ENCODE measurements around the gene GJB1. TPM values are rescaled to one million over a fixed set of nuclear protein-coding genes. Genes with fewer than 3 reads are reported as not detected.

The GJB1 gene
- total RNA-seq, 1 donor from 2014 or later, result 12.3 TPM

DNA sequence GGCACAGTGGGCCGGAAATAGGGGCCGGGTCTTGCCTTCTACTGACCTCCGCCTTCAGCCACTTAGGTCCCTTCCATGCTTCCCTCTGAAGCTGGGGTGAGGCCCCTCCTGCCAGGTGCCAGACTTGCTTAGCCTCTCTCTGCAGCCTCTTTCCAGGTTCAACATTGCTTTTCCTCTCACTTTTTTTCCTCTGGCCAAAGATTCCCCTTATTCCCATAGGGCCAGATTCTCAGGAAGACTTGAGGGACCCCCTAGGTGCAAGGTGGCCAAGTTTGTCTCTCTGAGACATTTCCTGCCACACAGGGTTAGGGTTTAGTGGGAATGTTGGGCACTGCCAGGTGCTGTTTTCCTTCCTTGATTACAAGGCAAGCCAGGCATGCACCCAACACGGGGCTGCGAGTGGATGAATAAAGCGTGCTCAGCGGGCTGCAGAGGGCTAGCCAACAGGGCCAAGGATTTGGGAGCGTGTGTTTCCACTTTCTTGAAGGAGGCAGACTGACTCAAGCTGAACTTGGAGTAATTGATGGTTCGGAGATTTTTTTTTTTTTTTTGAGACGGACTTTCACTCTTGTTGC lies 7.6 kb upstream of the GJB1 start:
- Mint-ChIP-seq H3K27me3 (ENCODE audit: low read depth) (no peaks in the 10 kb centered on the region), H3K36me3 (ENCODE audit: low read depth) (no peaks in the 10 kb centered on the region), H3K9me3 (peaks cover 3% of the 10 kb centered on the region), H3K27ac (ENCODE audit: unreplicated experiment) (no peak overlapping the region), H3K4me1 (peaks cover 12% of the 10 kb centered on the region), H3K4me3 (no peak overlapping the region)
- no peak for DNase-seq (ENCODE audit: low read depth, low spot score)
- no peak for TF ChIP-seq CTCF (conservative IDR thresholded peaks at IDR 0.05)

GRCh38 chrX:71216485-71216884 lies 6.5 kb upstream of the GJB1 start:
- H3K36me3 Mint-ChIP-seq (ENCODE audit: low read depth), result no peaks in the 10 kb centered on the region
- H3K4me1 Mint-ChIP-seq, result peaks cover 14% of the 10 kb centered on the region

DNA sequence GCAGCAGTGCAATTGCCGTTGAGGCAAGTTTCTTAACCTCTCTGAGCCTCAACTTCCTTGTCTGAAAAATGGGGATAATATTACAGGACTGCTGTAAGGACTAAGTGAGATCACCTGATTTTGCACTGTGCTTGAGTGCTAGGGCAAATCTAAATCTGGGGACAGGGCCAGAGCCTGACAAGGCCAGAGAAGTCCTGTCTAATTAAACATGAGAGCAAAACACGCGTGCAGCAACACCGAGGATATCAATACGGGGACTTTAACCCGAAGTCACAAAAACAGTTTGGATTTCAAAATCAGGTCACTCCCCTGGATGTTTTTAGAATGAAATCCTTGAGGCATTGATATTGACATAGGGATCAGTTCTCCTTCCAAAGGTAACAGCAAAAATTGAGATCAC lies 5.7 kb upstream of the GJB1 start:
- H3K27me3 Mint-ChIP-seq (ENCODE audit: low read depth), result no peaks in the 10 kb centered on the region
- no peak overlapping the region for H3K27ac Mint-ChIP-seq (ENCODE audit: unreplicated experiment)
- DNase-seq (ENCODE audit: low read depth, low spot score), result no peak
- H3K9me3 Mint-ChIP-seq, result peaks cover 3% of the 10 kb centered on the region
- H3K36me3 Mint-ChIP-seq (ENCODE audit: low read depth), result no peaks in the 10 kb centered on the region
- H3K4me1 Mint-ChIP-seq, result peaks cover 19% of the 10 kb centered on the region
- TF ChIP-seq CTCF (conservative IDR thresholded peaks at IDR 0.05), result no peak
- no peak overlapping the region for H3K4me3 Mint-ChIP-seq

More at GRCh38 chrX:71216485-71216884, 6.5 kb upstream of the GJB1 start:
- DNase-seq (ENCODE audit: low read depth, low spot score), result no peak
- TF ChIP-seq CTCF (conservative IDR thresholded peaks at IDR 0.05), result no peak
- no peaks in the 10 kb centered on the region for H3K27me3 Mint-ChIP-seq (ENCODE audit: low read depth)
- H3K27ac Mint-ChIP-seq (ENCODE audit: unreplicated experiment), result no peak overlapping the region
- H3K9me3 Mint-ChIP-seq, result peaks cover 3% of the 10 kb centered on the region
- no peak overlapping the region for H3K4me3 Mint-ChIP-seq

- Mint-ChIP-seq H3K4me3 (no peak overlapping the region), H3K9me3 (peaks cover 4% of the 10 kb centered on the region), H3K27me3 (ENCODE audit: low read depth) (no peaks in the 10 kb centered on the region), H3K36me3 (ENCODE audit: low read depth) (peaks cover 3% of the 10 kb centered on the region), H3K4me1 (peaks cover 53% of the 10 kb centered on the region), H3K27ac (ENCODE audit: unreplicated experiment) (no peak overlapping the region)
- no peak for TF ChIP-seq CTCF (conservative IDR thresholded peaks at IDR 0.05)
- DNase-seq (ENCODE audit: low read depth, low spot score), result no peak
These were observed 1.9 kb upstream of the GJB1 start for GRCh38 chrX:71221145-71221544.

- H3K4me1 Mint-ChIP-seq, result peaks cover 46% of the 10 kb centered on the region
- TF ChIP-seq CTCF (conservative IDR thresholded peaks at IDR 0.05), result no peak
- peak overlapping the region; percentile 81 for H3K27ac Mint-ChIP-seq (ENCODE audit: unreplicated experiment)
- peaks cover 6% of the 10 kb centered on the region for H3K9me3 Mint-ChIP-seq
- peaks cover 3% of the 10 kb centered on the region for H3K36me3 Mint-ChIP-seq (ENCODE audit: low read depth)
- peak overlapping the region; percentile 64 for H3K4me3 Mint-ChIP-seq
- DNase-seq (ENCODE audit: low read depth, low spot score), result no peak
- no peaks in the 10 kb centered on the region for H3K27me3 Mint-ChIP-seq (ENCODE audit: low read depth)
These were observed 1.2 kb downstream of the GJB1 start for GRCh38 chrX:71224098-71224708.
